ENCODE measurements around the gene SEMA4C.

The SEMA4C gene

GRCh38 chr2:96893289-96894150, 23.6 kb upstream of the SEMA4C start:
- peak overlapping the region; percentile 53 to 71 for H3K4ac ChIP-seq (ENCODE audit: low read depth in 1 of 2, low read length in 2 of 2)
- H3K9ac ChIP-seq (ENCODE audit: low read length), result no peak overlapping the region
- H3K27ac ChIP-seq (ENCODE audit: low read length, poor library complexity, severe bottlenecking), result no peak overlapping the region
- DNase-seq, result no peak
- no peaks in the 10 kb centered on the region for H3K79me1 ChIP-seq (replicated peaks; ENCODE audit: low read length, poor library complexity, severe bottlenecking)
- H3K4me1 ChIP-seq (ENCODE audit: control insufficient read depth, insufficient read depth, low read depth, low read length), result peaks cover 17% of the 10 kb centered on the region
- H2BK15ac ChIP-seq (ENCODE audit: low read depth, poor library complexity, severe bottlenecking), result peak overlapping the region; percentile 26
- H3K4me3 ChIP-seq (ENCODE audit: insufficient read depth in 1 of 2, low read depth in 1 of 2, low read length in 2 of 2), result no peak overlapping the region
- peaks cover 0 to 4% of the 10 kb centered on the region in 2 experiments for H3K27me3 ChIP-seq (ENCODE audit: control insufficient read depth in 1 of 2, insufficient read depth in 1 of 2, low read length in 2 of 2)
- peak overlapping the region; percentile 73 for H4K91ac ChIP-seq (ENCODE audit: low read length)
- no peaks in the 10 kb centered on the region for H3K36me3 ChIP-seq (ENCODE audit: control insufficient read depth in 1 of 2, insufficient read depth in 2 of 2, low read depth in 1 of 2, low read length in 2 of 2)
- H2BK120ac ChIP-seq (ENCODE audit: low read depth, low read length), result no peak overlapping the region
- 95% methylated on average over 16 of the region's 16 CpGs for WGBS
- H2BK5ac ChIP-seq (ENCODE audit: low read depth, low read length, poor library complexity, severe bottlenecking), result no peak overlapping the region
- peak overlapping the region; percentile 0 to 88 for H2BK12ac ChIP-seq (ENCODE audit: low read length in 2 of 2)
- no peaks in the 10 kb centered on the region for H3K9me3 ChIP-seq (ENCODE audit: control insufficient read depth, low read length)
- H3K4me2 ChIP-seq (ENCODE audit: low read length, poor library complexity, severe bottlenecking), result no peak overlapping the region
- H3K23ac ChIP-seq (ENCODE audit: low read length in 2 of 2), result no peak overlapping the region
- H4K8ac ChIP-seq (ENCODE audit: low read length), result no peak overlapping the region
- H3K18ac ChIP-seq (ENCODE audit: low read depth in 1 of 2, low read length in 2 of 2), result peak overlapping the region; percentile 4 to 30
- H2AFZ ChIP-seq (ENCODE audit: low read depth, low read length), result no peak overlapping the region
- no peak overlapping the region for H2AK5ac ChIP-seq (ENCODE audit: low read length, severe bottlenecking)
- H3K14ac ChIP-seq (ENCODE audit: low read length in 2 of 2), result no peak overlapping the region

DNA sequence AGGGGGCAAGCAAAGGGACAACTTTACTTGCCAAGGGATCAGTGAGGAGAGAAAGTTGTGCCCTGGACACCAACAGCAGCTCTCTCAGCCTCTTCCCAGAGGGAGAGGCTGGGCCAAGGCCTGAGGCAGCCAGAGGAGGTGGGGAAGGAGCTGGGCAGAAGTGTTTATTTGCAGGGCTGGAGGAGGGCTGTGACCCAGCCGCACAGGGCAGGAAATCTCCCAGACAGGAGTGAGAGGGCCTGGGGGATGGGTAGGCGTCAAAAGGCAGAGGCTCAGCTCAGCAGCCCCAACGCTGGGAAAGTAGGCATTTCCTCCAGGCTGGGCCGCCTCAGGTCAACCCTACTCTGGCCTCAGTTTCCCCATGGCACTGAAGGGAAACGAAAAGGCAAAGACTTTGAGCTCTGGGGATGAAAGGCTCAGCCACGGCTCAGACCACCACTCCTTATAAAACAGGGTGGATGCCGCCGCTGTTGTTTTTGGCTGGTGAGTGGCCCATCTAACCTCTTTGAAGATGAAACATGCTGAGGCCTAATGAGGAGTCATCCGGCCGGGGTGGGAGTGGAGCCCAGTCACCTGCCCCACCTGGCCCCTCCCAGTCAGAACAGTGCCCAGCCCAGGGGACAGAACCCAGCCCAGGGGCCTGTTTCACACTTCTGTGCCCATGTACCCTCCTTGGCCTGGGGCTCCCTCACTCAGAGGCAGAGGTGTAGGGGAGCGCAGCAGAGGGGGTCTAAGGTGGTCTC, 21.9 kb upstream of the SEMA4C start:
- Histone ChIP-seq H2BK120ac (ENCODE audit: low read depth, low read length) (peak overlapping the region; percentile 96), H4K8ac (ENCODE audit: low read length) (peak overlapping the region; percentile 98), H3K14ac (ENCODE audit: low read length in 2 of 2) (peak overlapping the region in 1 of 2 experiments; percentile 93), H2BK12ac (ENCODE audit: low read length in 2 of 2) (peak overlapping the region; percentile 99 to 100), H2AK5ac (ENCODE audit: low read length, severe bottlenecking) (no peak overlapping the region), H3K9me3 (ENCODE audit: control insufficient read depth, low read length) (no peaks in the 10 kb centered on the region), H3K4me1 (ENCODE audit: control insufficient read depth, insufficient read depth, low read depth, low read length) (peaks cover 18% of the 10 kb centered on the region), H2AFZ (ENCODE audit: low read depth, low read length) (peak overlapping the region; percentile 6), H3K27ac (ENCODE audit: low read length, poor library complexity, severe bottlenecking) (no peak overlapping the region), H3K36me3 (ENCODE audit: control insufficient read depth in 1 of 2, insufficient read depth in 2 of 2, low read depth in 1 of 2, low read length in 2 of 2) (no peaks in the 10 kb centered on the region), H3K18ac (ENCODE audit: low read depth in 1 of 2, low read length in 2 of 2) (peak overlapping the region; percentile 81 to 94), H3K27me3 (ENCODE audit: control insufficient read depth in 1 of 2, insufficient read depth in 1 of 2, low read length in 2 of 2) (peaks cover 0 to 4% of the 10 kb centered on the region in 2 experiments), H3K4ac (ENCODE audit: low read depth in 1 of 2, low read length in 2 of 2) (peak overlapping the region; percentile 66 to 84), H3K4me2 (ENCODE audit: low read length, poor library complexity, severe bottlenecking) (no peak overlapping the region), H2BK15ac (ENCODE audit: low read depth, poor library complexity, severe bottlenecking) (peak overlapping the region; percentile 97), H3K4me3 (ENCODE audit: insufficient read depth in 1 of 2, low read depth in 1 of 2, low read length in 2 of 2) (no peak overlapping the region), H3K23ac (ENCODE audit: low read length in 2 of 2) (peak overlapping the region in 1 of 2 experiments; percentile 93), H4K91ac (ENCODE audit: low read length) (peak overlapping the region; percentile 99), H2BK5ac (ENCODE audit: low read depth, low read length, poor library complexity, severe bottlenecking) (no peak overlapping the region), H3K79me1 (replicated peaks; ENCODE audit: low read length, poor library complexity, severe bottlenecking) (no peaks in the 10 kb centered on the region), H3K9ac (ENCODE audit: low read length) (no peak overlapping the region)
- WGBS, result 54% methylated on average over 11 of the region's 11 CpGs
- DNase-seq, result peak; percentile 62

DNA sequence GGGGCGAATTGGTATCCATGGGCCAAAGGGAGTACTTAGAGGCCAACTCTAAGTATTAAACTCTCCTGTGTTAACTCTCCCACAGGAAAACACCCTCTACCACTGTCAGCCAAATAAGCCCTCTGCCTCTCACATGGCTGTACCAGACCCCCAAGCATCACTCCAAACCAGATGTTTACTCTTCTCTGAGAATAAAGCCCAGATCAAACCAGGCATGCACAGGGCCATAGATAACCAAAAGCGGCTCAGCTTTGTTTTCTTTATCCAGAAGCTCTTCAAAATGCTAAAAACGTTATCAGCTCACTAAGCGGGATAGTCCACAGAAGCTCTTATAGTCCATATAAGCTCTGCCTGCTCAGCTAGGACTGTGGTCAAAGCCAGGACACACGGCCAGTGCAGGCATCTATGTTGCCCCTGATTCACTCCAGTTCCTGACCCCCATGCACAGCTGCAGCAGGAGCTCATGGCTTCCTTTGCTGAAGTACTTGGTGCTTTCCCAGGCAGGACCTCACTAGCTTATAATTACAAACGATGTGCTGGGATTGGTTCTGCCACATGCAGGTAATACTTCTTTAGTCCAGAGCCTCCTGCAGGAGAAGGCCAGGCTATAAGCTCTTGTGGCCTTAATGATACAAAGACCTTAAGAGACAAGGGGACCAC, 21.0 kb upstream of the SEMA4C start:
- Histone ChIP-seq H2AFZ (ENCODE audit: low read depth, low read length) (no peak overlapping the region), H3K18ac (ENCODE audit: low read depth in 1 of 2, low read length in 2 of 2) (peak overlapping the region; percentile 64 to 94), H3K9ac (ENCODE audit: low read length) (no peak overlapping the region), H2BK15ac (ENCODE audit: low read depth, poor library complexity, severe bottlenecking) (peak overlapping the region; percentile 49), H2BK12ac (ENCODE audit: low read length in 2 of 2) (peak overlapping the region; percentile 70 to 79), H4K91ac (ENCODE audit: low read length) (peak overlapping the region; percentile 2), H3K23ac (ENCODE audit: low read length in 2 of 2) (no peak overlapping the region), H4K8ac (ENCODE audit: low read length) (peak overlapping the region; percentile 98), H3K4me3 (ENCODE audit: insufficient read depth in 1 of 2, low read depth in 1 of 2, low read length in 2 of 2) (no peak overlapping the region), H3K14ac (ENCODE audit: low read length in 2 of 2) (peak overlapping the region in 1 of 2 experiments; percentile 76), H2BK120ac (ENCODE audit: low read depth, low read length) (peak overlapping the region; percentile 96), H3K36me3 (ENCODE audit: control insufficient read depth in 1 of 2, insufficient read depth in 2 of 2, low read depth in 1 of 2, low read length in 2 of 2) (no peaks in the 10 kb centered on the region), H2BK5ac (ENCODE audit: low read depth, low read length, poor library complexity, severe bottlenecking) (no peak overlapping the region), H3K79me1 (replicated peaks; ENCODE audit: low read length, poor library complexity, severe bottlenecking) (no peaks in the 10 kb centered on the region), H3K9me3 (ENCODE audit: control insufficient read depth, low read length) (no peaks in the 10 kb centered on the region), H2AK5ac (ENCODE audit: low read length, severe bottlenecking) (no peak overlapping the region), H3K27ac (ENCODE audit: low read length, poor library complexity, severe bottlenecking) (no peak overlapping the region), H3K4me2 (ENCODE audit: low read length, poor library complexity, severe bottlenecking) (no peak overlapping the region), H3K27me3 (ENCODE audit: control insufficient read depth in 1 of 2, insufficient read depth in 1 of 2, low read length in 2 of 2) (no peaks in the 10 kb centered on the region), H3K4ac (ENCODE audit: low read depth in 1 of 2, low read length in 2 of 2) (peak overlapping the region; percentile 64 to 66), H3K4me1 (ENCODE audit: control insufficient read depth, insufficient read depth, low read depth, low read length) (peaks cover 18% of the 10 kb centered on the region)
- WGBS, result 33% methylated on average over 6 of the region's 6 CpGs
- peak; percentile 56 for DNase-seq
